GM18867 (cell line): ENCODE data around the gene SGSM1.

Experiments
- ATAC-seq: cut with Tn5 transposase; IDR thresholded peaks from one replicate; pipeline ENCODE4 v1.9.1; 2021; ENCODE audit warnings: mild to moderate bottlenecking, moderate library complexity; ENCODE audit not compliant: unreplicated experiment

The SGSM1 gene

GRCh38 chr22:24947383-24947782, 141.4 kb downstream of the SGSM1 start:
- ATAC-seq: no peak

GRCh38 chr22:24947881-24948280, 141.9 kb downstream of the SGSM1 start:
- no peak for ATAC-seq

GRCh38 chr22:24948356-24949202, 142.6 kb downstream of the SGSM1 start:
- no peak for ATAC-seq

- ATAC-seq: no peak
Measured at GRCh38 chr22:24950272-24950902, 144.4 kb downstream of the SGSM1 start.

- ATAC-seq: peak; percentile 77
Measured at GRCh38 chr22:24951942-24952836, 146.2 kb downstream of the SGSM1 start, which contains the start of gene KIAA1671. KIAA1671 (plus strand) TSS chr22:24952716; CDS start chr22:25028000, 75,284 bp downstream.

GRCh38 chr22:24952837-24953383, 146.9 kb downstream of the SGSM1 start:
- ATAC-seq: no peak

- ATAC-seq: no peak
Measured at GRCh38 chr22:24953384-24954113, 147.5 kb downstream of the SGSM1 start.

- no peak for ATAC-seq
Measured at GRCh38 chr22:24954114-24954463, 148.1 kb downstream of the SGSM1 start.

GRCh38 chr22:24954856-24955255, 148.8 kb downstream of the SGSM1 start:
- ATAC-seq: no peak

- ATAC-seq: no peak
Measured at GRCh38 chr22:24957043-24957442, 151.0 kb downstream of the SGSM1 start.

- no peak for ATAC-seq
Measured at GRCh38 chr22:24961217-24961844, 155.3 kb downstream of the SGSM1 start.

GRCh38 chr22:24962094-24962493, 156.1 kb downstream of the SGSM1 start:
- ATAC-seq: no peak

GRCh38 chr22:24962835-24963234, 156.8 kb downstream of the SGSM1 start:
- no peak for ATAC-seq

- no peak for ATAC-seq
Measured at GRCh38 chr22:24964441-24964840, 158.4 kb downstream of the SGSM1 start.

GRCh38 chr22:24965822-24966626, 160.0 kb downstream of the SGSM1 start:
- ATAC-seq: no peak

- no peak for ATAC-seq
Measured at GRCh38 chr22:24968066-24968561, 162.1 kb downstream of the SGSM1 start.

GRCh38 chr22:24969560-24970301, 163.7 kb downstream of the SGSM1 start:
- no peak for ATAC-seq

- ATAC-seq: no peak
Measured at GRCh38 chr22:24972369-24972768, 166.4 kb downstream of the SGSM1 start.
